Endothelial cell of umbilical vein (primary cell): Measurements from ENCODE around the gene RHD. TPM values are rescaled to one million over a fixed set of nuclear protein-coding genes. Genes with fewer than 3 reads are reported as not detected.

Experiments used
- BruUV-seq: library from RNA; stranded (reverse); fragments of 400-500 nt; replicated peaks from 2 replicates; lab custom pipeline; 2021; lab: Mats Ljungman, UMichigan
- CTCF ChIA-PET: fragments of 300-600, 350-600 bp; sonication (Branson Sonifier 250); formaldehyde crosslinking; loops from one replicate; lab custom pipeline; 2021; ENCODE audit warnings: antibody characterized with exemption, inconsistent platforms; lab: Charles Lee
- POLR2A ChIA-PET: fragments of 300-600, 350-600 bp; sonication (Branson Sonifier 250); formaldehyde crosslinking; loops from one replicate; lab custom pipeline; 2021; ENCODE audit warnings: antibody characterized with exemption, inconsistent platforms; lab: Charles Lee
- DNase-seq: peaks from one replicate; pipeline ENCODE4 v3.0.0-alpha.2; 2011; ENCODE audit warnings: low read depth, low spot score
- FAIRE-seq: peaks from 2 replicates; lab custom pipeline; 2011; peaks lifted over from hg19 to GRCh38; lab: Jason Lieb, UNC
- H2AFZ ChIP-seq: 2 replicates; pipeline ENCODE4 v1.6.0; 2012; ENCODE audit warnings: low read depth, low read length, control low read depth, inconsistent platforms
- H3K27ac ChIP-seq: 2 replicates; pipeline ENCODE4 v1.5.1; 2011; ENCODE audit warnings: low read depth, mild to moderate bottlenecking, control low read depth, low read length, moderate library complexity; ENCODE audit not compliant: insufficient read depth
- H3K27me3 ChIP-seq, 2 experiments: 2 replicates each; pipeline versions ENCODE4 v1.6.0 to v1.6.1; 2011; ENCODE audit warnings: low read length in 2 of 2, mixed read lengths in 1 of 2; ENCODE audit not compliant: control insufficient read depth in 2 of 2, insufficient read depth in 2 of 2
- H3K36me3 ChIP-seq, 2 experiments: 2 replicates in 1 of 2; 3 replicates in 1 of 2; pipeline ENCODE4 v1.5.1; 2011; ENCODE audit warnings: low read length in 2 of 2, mild to moderate bottlenecking in 1 of 2, moderate library complexity in 1 of 2; ENCODE audit not compliant: control insufficient read depth in 2 of 2, insufficient read depth in 2 of 2; ENCODE audit errors: extremely low read depth in 1 of 2
- H3K4me1 ChIP-seq: 3 replicates; pipeline ENCODE4 v1.5.1; 2011; ENCODE audit warnings: mild to moderate bottlenecking, low read length; ENCODE audit not compliant: control insufficient read depth, insufficient read depth; ENCODE audit errors: extremely low read depth
- H3K4me2 ChIP-seq: 2 replicates; pipeline ENCODE4 v1.6.1; 2011; ENCODE audit warnings: low read length, control low read depth, mixed read lengths; ENCODE audit not compliant: insufficient read depth
- H3K4me3 ChIP-seq, 3 experiments: fragments of 200-600 bp in 1 of 3; sonication (generic), shearing (Covaris generic) in 1 of 3; replicated peaks in 1 of 3; 2 replicates each; pipeline ENCODE4 v1.5.1; 2011 to 2016; ENCODE audit warnings: control low read depth in 3 of 3, low read length in 3 of 3, mild to moderate bottlenecking in 2 of 3, inconsistent platforms in 1 of 3, low read depth in 1 of 3, moderate library complexity in 1 of 3; ENCODE audit not compliant: insufficient read depth in 1 of 3
- H3K79me2 ChIP-seq: 2 replicates; pipeline ENCODE4 v1.6.0; 2012; ENCODE audit warnings: low read length, inconsistent platforms; ENCODE audit not compliant: control insufficient read depth, insufficient read depth
- H3K9ac ChIP-seq: replicated peaks from 2 replicates; pipeline ENCODE3; 2011; ENCODE audit warnings: low read length, control low read depth; ENCODE audit not compliant: insufficient read depth; ENCODE audit errors: extremely low read depth
- H3K9me1 ChIP-seq: replicated peaks from 3 replicates; pipeline ENCODE4 v1.6.0; 2011; ENCODE audit warnings: mild to moderate bottlenecking, low read length; ENCODE audit not compliant: control insufficient read depth, insufficient read depth; ENCODE audit errors: extremely low read depth
- H3K9me3 ChIP-seq: replicated peaks from 2 replicates; pipeline ENCODE4 v1.5.1; 2012; ENCODE audit warnings: low read length, inconsistent platforms; ENCODE audit not compliant: control insufficient read depth, insufficient read depth
- H4K20me1 ChIP-seq: replicated peaks from 2 replicates; pipeline ENCODE3; 2011; ENCODE audit warnings: mild to moderate bottlenecking, low read length; ENCODE audit not compliant: control insufficient read depth, insufficient read depth; ENCODE audit errors: extremely low read depth
- CTCF ChIP-seq, 2 donors: IDR thresholded peaks; 1 replicate in 1 of 2; 2 replicates in 1 of 2; pipeline ENCODE4 v1.5.1; 2011; ENCODE audit warnings: low read length in 2 of 2, mild to moderate bottlenecking in 2 of 2, moderate library complexity in 2 of 2, control low read depth in 1 of 2, inconsistent platforms in 1 of 2, low read depth in 1 of 2; ENCODE audit not compliant: insufficient read depth in 1 of 2; ENCODE audit errors: extremely low read depth in 1 of 2
- EZH2 ChIP-seq: IDR thresholded peaks from 2 replicates; pipeline ENCODE4 v1.6.1; 2012; ENCODE audit warnings: borderline replicate concordance, low read depth, mild to moderate bottlenecking, moderate library complexity, low read length, inconsistent platforms; ENCODE audit not compliant: severe bottlenecking
- FOS ChIP-seq: IDR thresholded peaks from 2 replicates; pipeline ENCODE4 v1.6.1; 2011; ENCODE audit warnings: mild to moderate bottlenecking, low read length, moderate library complexity, borderline replicate concordance; ENCODE audit not compliant: insufficient read depth
- GATA2 ChIP-seq: IDR thresholded peaks from 2 replicates; pipeline ENCODE4 v1.7.0; 2011; ENCODE audit warnings: low read depth, mild to moderate bottlenecking, moderate library complexity, mixed read lengths, low read length; ENCODE audit not compliant: insufficient read length, insufficient read depth
- JUN ChIP-seq: IDR thresholded peaks from 2 replicates; pipeline ENCODE4 v1.6.1; 2011; ENCODE audit warnings: borderline replicate concordance, low read depth; ENCODE audit not compliant: insufficient read length, insufficient read depth
- MAX ChIP-seq: IDR thresholded peaks from 2 replicates; pipeline ENCODE4 v1.6.1; 2011; ENCODE audit not compliant: insufficient read depth, insufficient read length
- MYC ChIP-seq: IDR thresholded peaks from one replicate; pipeline ENCODE4 v1.6.1; 2011; ENCODE audit warnings: mild to moderate bottlenecking, low read depth, low read length
- POLR2A ChIP-seq: IDR thresholded peaks from 2 replicates; pipeline ENCODE4 v1.6.1; 2012; ENCODE audit warnings: low read depth, mild to moderate bottlenecking, control low read depth, low read length
- POLR2AphosphoS5 ChIP-seq: IDR thresholded peaks from 2 replicates; pipeline ENCODE4 v1.6.1; 2012; ENCODE audit warnings: low read depth, mild to moderate bottlenecking, control low read depth, low read length, moderate library complexity; ENCODE audit not compliant: insufficient read depth
- dilution Hi-C: fragments of 300-500 bp; cut with MboI; formaldehyde crosslinking; loops from one replicate; pipeline ENCODE4 v1.15.0; 2019; ENCODE audit warnings: low sequenced_read_pairs; ENCODE audit not compliant: extremely low pct_ligation_motif_present
- intact Hi-C: fragments of 100-400 bp; cut with micrococcal nuclease; formaldehyde crosslinking; loops from one replicate; pipeline ENCODE4 v1.10.0; 2022
- polyA plus RNA-seq, 4 experiments: library from polyadenylated mRNA; depleted of rRNA in 3 of 4; stranded (reverse) in 3 of 4; unstranded in 1 of 4; fragments of >200 nt; gene quantifications; 2 replicates each; pipeline versions ENCODE4 v1.2.1 to v1.2.3, GENCODE V29; 2011 to 2012; ENCODE audit warnings: missing spikeins in 1 of 4
- total RNA-seq: library from RNA; stranded (reverse); gene quantifications from 2 replicates; pipeline ENCODE4 v1.2.3, GENCODE V29; 2021

The RHD gene
- total and polyA plus RNA-seq, 2 donors (not counting 3 experiments of a cell fraction or from before 2014, with no cell fraction given) = not detected

- Histone ChIP-seq H3K36me3 (no peaks in the 10 kb centered on the region), H3K27me3 (no peaks in the 10 kb centered on the region), H2AFZ (no peak overlapping the region), H3K9ac (no peak overlapping the region), H3K79me2 (no peaks in the 10 kb centered on the region), H3K4me3 (no peak overlapping the region), H3K9me3 (no peaks in the 10 kb centered on the region), H3K4me1 (peaks cover 8% of the 10 kb centered on the region), H3K27ac (no peak overlapping the region), H3K4me2 (no peak overlapping the region), H3K9me1 (no peaks in the 10 kb centered on the region), H4K20me1 (no peaks in the 10 kb centered on the region)
- POLR2A ChIA-PET = interaction anchor here (3.4 kb wide), 1 partner anchor 8 kb away, joined by 17 read pairs; the partner anchor contains the start of gene RSRP1
- FAIRE-seq (no peak), DNase-seq (no peak)
- no peak for TF ChIP-seq MAX
- dilution Hi-C loops (no loop called here), intact Hi-C loops (no loop called here)
- CTCF ChIA-PET = interaction anchor here (0.9 kb wide), 1 partner anchor 17 kb away, joined by 4 read pairs; no protein-coding TSS in a partner anchor
- no TSS peak for BruUV-seq
Measured at GRCh38 chr1:25255706-25256577, 16.4 kb upstream of the RHD start.

GRCh38 chr1:25256578-25256965 is 15.7 kb upstream of the RHD start:
- no peak for TF ChIP-seq POLR2A
- TF ChIP-seq CTCF (IDR thresholded peaks at IDR 0.05; ENCODE audit: extremely low read depth in 1 of 2, insufficient read depth in 1 of 2, low read depth in 1 of 2, low read length in 2 of 2) = no peak
- no peak for TF ChIP-seq MYC
- TF ChIP-seq FOS = no peak
- TF ChIP-seq EZH2 = no peak
- TF ChIP-seq JUN = no peak
- TF ChIP-seq MAX = no peak
- no peak for TF ChIP-seq POLR2AphosphoS5
- no peak for TF ChIP-seq GATA2
- Histone ChIP-seq H3K4me2 (no peak overlapping the region), H3K27ac (no peak overlapping the region), H2AFZ (no peak overlapping the region), H4K20me1 (no peaks in the 10 kb centered on the region), H3K36me3 (no peaks in the 10 kb centered on the region), H3K4me1 (peaks cover 8% of the 10 kb centered on the region), H3K4me3 (no peak overlapping the region), H3K9me3 (no peaks in the 10 kb centered on the region), H3K27me3 (no peaks in the 10 kb centered on the region), H3K9ac (no peak overlapping the region), H3K9me1 (no peaks in the 10 kb centered on the region), H3K79me2 (no peaks in the 10 kb centered on the region)
- ChIA-PET POLR2A (interaction anchor here (3.4 kb wide), 1 partner anchor 9 kb away, joined by 17 read pairs; the partner anchor contains the start of gene RSRP1), CTCF (no interaction called here)
- intact Hi-C loops (no loop called here), dilution Hi-C loops (no loop called here)
- BruUV-seq = no TSS peak
- DNase-seq (no peak), FAIRE-seq (no peak)
